ENCODE data around the gene LRRC55.

Gene LRRC55

GRCh38 chr11:57203882-57204480 is 22.2 kb downstream of the LRRC55 start:
- DNase-seq = no peak

GRCh38 chr11:57205041-57205641 is 23.4 kb downstream of the LRRC55 start:
- DNase-seq = no peak

GRCh38 chr11:57207168-57207567 is 25.4 kb downstream of the LRRC55 start:
- no peak for DNase-seq

DNA sequence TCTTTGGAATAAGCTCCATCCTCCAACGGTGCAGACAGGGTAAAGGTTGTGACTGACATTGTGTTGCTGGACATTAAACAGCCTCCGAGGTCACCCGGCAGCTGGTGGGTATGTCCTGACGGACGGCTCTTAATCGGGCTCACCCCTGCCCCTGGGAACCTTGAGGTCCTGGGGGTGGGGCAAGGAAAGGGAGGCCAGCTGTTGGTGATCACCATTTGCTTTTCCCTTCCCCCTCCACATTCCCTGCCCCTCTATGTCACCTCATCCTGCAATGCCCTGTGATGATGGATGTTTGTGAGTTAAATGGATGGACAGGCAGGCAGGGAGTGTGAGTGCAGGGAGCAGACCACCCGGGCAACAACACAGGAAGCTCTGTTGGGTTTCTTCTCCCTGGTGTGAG is 29.0 kb downstream of the LRRC55 start:
- no peak for DNase-seq

GRCh38 chr11:57213342-57214097 is 31.8 kb downstream of the LRRC55 start:
- no peak for DNase-seq

DNA sequence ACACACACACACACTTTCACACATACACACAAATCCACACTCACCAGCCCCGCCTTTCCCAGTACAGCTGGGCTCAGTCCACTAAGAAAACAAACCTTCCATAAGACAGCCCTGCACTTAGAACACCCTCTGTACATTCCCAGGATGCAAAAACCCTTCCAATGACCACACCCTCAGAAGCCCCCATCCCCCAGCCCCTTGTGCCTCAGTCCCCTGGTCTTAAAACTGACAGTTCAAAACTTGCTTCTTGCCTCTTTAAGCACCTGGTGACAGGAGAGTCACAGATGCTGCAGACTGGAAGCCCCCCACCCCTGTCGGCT is 32.3 kb downstream of the LRRC55 start:
- DNase-seq = no peak

DNA sequence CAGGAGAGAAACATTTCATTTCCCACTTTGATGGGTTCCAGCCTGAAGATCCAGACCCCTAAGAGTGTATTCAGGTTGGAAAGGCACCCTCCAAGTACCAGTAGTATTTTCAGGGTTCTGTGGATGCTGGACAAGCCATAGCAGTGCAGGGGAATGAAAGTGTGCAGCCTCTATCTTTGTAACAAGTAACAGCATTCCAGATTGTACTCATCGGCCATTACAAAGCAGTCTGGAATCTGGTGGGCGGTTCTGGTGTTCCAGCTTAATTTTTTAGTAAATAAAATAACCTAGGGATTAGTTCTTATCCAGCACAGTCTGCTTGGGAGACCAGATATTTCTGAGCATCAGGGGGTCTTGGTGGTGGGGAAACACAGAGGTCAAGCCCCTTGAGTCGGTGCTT is 32.7 kb downstream of the LRRC55 start:
- DNase-seq = no peak

DNA sequence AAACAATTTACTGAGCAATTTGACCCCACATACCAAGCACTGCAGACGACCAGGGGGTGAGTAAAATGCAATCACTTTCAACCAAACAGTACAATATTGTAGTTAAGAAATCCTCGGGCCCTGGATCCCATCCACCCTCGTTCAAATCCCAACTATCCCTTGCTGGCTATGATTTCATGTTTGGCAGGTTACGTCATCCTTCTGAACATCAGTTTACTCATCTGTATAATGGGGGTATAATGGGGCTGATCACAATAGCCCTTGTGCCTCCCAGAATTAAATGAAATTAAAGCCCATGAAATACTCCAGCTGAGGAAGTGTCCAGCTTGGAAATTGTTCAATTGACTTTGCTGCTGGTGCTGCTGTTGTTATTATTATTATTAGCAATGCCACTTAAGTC is 34.7 kb downstream of the LRRC55 start:
- DNase-seq = no peak

GRCh38 chr11:57217053-57217452 is 35.3 kb downstream of the LRRC55 start:
- DNase-seq = no peak

DNA sequence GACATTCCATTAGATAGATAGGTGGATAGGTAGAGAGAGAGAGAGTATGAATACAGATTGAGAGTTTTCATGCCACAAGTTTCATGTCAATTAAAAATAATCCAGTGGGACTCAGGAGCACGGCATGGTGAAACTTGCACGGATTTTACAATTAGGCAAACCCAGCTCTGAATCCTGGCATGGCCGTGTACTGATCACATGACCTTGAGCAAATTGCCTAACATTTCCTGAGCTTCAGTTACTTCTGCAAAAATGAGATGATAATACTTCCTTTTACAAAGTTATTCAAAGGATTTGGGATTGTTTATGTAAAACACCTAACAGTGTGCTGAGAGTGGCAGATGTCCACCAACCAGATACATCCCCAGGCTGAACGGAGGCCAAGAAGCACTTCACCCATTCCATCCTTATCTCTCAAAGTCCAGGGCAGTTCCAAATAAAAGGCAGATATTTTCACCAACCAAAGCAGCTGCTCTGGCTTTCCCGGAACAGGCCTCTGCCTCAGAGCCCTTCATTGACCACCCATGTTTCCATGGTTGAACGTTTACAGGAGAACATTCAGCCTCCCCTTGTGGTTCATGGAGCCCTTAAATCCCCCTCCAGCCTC is 37.4 kb downstream of the LRRC55 start:
- no peak for DNase-seq

DNA sequence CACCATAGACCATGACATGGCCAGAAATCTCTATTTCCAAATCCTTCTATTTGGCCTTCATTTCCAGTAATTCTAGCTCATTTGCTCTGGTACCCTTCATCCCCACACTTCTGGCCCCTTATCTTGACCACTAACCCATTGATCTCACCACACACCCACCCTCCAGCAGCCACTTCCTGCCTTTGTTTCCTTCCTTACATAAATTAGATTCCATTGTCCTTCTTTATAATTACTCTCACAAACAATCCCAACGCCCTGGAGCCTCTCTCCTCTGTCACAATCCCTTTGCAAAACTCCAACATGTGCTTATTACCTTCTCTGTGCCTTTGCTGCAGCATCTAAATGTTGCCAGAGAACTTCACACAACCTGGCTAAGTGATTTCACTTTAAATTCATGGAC is 40.5 kb downstream of the LRRC55 start:
- DNase-seq = no peak

DNA sequence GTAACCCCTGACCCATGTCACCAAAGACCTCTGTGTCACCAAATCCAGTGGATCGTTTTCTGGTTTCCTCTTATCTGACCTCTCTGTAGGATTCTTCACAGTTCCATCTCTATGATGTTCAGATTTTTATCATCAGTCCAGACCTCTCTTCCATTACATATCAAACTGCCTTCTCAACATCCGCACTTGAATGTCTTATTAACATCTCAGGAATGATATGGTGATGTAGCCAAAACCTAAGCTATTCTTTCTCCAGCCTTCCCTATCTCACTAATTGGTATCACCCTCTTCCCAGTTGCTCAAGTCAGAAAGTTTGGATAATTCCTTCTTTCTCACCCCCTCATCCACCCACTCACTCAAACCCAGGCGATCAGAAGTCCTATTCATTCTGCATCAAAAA is 41.8 kb downstream of the LRRC55 start:
- DNase-seq = no peak

DNA sequence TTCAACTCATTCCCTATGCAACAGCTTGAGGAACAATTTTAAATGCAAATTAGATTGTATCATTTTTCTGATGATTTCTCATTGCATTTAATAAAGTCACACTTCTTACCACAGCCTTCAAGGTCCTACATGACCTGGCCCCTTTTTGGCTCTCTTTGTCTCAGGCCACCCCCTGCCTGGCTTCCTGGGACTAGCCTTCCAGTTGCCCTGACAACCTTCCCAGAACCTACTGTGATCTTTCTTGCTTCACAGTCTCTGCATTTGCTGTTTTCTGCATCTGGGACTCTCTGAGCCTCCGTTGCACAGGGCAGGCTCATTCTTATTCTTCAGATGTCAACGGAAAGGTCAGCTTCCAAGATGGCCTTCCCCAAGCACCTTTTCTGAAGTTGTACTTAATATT is 42.4 kb downstream of the LRRC55 start:
- no peak for DNase-seq

DNA sequence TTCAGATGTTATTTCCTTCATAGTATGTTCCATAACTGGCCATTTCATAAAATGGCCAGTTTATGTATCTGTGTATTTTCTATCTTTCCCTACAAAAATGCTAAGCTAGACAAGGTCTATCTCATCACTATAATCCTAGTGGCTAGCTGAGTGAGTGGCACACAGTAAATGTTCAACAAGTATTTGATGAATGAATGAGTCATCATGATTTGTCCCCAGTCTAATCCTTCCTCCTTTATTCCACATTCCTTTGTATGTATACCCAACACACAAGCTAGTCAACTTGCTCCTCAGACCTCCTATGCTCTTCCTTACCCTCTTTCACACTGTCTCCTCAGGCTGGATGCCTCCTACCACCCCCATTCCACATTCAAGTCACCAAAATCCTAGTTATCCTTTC is 42.8 kb downstream of the LRRC55 start:
- DNase-seq = no peak

DNA sequence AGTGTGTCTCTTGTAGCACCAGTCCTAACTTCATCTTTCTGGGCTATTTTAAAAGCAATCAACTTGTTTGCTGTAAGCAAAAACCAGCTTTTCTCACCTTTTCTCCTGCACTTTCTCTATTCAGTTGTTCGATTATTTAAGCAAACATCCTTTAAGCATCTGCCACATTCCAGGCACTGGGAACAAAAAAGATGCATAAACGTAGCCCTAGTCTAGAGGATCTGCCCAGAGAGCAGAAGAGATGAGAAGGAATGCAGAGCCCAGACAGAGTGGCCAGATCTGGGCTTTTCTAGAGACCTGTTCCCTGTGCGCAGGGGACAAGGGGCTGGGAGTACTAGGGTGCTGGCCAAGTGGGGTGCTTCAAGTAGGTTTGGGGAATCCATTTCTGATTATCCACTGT is 46.8 kb downstream of the LRRC55 start:
- DNase-seq = no peak

- no peak for DNase-seq
Measured at GRCh38 chr11:57230316-57230715, 48.6 kb downstream of the LRRC55 start.

DNA sequence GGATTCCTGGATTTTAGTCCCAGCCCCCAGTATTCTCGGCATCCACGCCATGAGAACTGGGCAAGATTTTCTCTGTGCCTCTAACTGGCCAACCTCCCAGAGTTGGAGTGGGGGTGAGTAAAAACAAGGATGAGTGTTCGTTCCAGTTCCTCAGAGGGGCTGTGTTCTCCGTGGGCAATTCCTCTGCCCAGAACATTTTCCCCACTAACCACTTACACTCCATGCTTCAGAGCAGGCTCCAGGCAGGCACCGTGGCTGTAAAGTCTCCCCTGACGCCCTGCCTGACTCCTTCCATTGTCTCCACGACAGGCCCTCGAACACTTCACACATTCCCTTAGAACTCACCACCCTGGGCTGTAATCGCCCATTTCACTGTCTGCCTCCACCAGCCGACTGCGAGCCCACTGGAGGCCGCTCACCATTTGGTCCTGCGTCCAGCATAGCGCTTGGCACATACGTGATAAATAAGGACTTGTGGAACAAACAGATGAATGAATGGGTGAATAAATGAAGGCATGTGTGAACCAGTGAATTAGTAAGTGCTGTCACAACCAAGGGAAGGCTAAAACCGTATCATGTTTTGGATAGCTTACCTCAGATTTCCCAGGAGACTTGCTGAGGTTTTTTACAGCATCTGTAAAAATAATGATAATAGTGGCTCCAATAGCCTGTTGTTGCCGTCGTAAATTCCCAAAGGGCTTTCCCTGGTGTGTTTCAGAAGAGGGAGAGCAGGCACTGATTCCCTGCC is 49.2 kb downstream of the LRRC55 start:
- no peak for DNase-seq

GRCh38 chr11:57231539-57232253 is 49.9 kb downstream of the LRRC55 start:
- DNase-seq = no peak

DNA sequence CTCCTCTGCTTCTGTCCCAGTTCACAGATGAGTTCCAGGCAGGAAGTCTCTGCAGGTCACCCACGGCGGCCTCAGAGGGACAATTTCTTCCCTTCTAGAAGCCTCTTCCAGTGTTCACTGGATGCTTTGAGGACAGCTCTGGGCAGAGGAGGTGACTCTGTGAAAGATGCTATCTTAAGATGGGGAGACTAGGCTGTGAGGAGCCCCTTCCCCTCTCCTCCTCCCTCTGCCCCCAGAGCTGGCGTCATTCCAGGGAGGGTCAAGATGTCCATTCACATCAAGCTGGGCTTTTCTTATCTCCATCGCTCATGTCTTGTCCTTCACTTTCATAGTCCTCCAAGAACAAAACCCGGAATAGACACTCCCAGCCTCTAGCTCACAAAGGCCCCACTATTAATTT is 51.9 kb downstream of the LRRC55 start:
- no peak for DNase-seq

DNA sequence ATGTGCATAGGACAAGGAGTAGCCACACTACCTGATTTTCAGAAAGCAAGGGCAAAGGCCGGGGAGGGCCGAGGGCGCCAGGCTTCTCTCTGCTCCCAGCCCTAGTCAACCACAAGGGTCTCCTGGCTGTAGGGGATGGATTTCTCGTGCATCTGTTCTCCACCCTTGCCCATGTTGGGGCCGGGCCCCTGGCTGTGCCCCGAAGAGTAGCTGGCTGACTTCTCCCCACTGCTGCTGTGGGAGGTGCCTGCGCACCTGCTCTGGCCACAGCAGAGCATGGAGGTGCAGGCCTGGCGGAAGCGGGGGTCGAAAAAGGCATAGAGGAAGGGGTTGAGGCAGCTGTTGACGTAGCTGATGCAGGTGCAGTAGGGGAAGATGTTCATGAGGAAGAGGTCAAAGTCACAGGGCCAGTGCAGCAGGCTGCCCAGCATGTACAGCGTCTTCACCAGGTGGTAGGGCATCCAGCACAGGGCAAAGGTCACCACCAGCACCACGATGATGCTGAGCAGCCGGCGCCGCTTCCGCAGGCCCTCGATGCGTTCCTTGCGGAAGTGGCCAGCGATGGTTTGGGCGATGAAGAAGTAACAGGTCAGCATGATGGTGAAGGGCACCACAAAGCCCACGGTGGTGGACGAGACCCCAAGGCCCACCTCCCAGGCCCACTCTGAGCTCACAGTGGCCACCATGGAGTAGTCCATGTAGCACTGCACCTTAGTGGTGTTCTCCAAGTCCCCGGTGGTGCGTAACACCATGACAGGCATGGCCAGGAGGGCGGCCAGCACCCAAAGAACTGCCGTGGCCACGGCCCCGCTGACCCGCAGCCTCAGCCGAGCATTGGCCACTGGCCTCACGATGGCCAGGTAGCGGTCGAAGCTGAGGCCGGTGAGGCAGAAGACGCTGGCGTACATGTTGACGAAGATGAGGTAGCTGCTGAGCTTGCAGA is 54.3 kb downstream of the LRRC55 start:
- no peak for DNase-seq

DNA sequence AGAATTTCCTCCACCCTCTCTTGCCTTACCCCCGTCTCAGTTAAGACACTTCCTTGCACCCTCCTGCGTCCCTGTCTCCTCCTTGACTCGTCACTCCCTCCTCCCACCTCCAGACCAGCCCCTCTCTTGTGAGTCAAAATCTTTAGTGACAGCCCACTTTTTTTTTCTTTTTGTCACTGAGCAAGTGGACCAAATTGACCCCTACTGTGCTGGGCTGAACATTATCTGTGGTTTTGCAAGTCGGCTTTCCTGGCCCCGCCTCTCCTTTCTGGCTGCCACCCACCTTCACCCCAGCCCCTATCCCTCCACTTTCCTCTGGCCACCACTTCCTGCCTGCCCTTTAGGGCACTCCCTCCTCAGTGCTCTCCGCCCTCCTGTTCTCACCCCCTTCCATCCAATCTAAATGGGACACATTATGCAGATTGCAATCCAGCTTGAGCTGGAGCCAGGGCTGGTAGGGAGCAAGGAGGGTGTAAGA is 55.5 kb downstream of the LRRC55 start, which contains the start of gene APLNR:
Gene APLNR (minus strand): TSS at position 47 of the 478 bp plus-strand sequence. CDS start 246 bp downstream, outside the sequence.
- DNase-seq = no peak

Measured in NCI-H1436 treated with DMSO at 0.1 percent for 48 hours (cell line).